Left ventricle myocardium inferior (tissue), 1 donor: ENCODE measurements around the gene SORCS2. TPM values are rescaled to one million over a fixed set of nuclear protein-coding genes. Genes with fewer than 3 reads are reported as not detected.

Experiments
- DNase-seq: peaks from one replicate; pipeline ENCODE4 v3.0.0-alpha.2; 2020
- H3K27ac ChIP-seq: fragments of 200-600 bp; replicated peaks from 2 replicates; pipeline ENCODE4 v1.8.0; 2021
- H3K27me3 ChIP-seq: fragments of 200-600 bp; 2 replicates; pipeline ENCODE4 v1.8.0; 2021; ENCODE audit warnings: low read depth
- H3K36me3 ChIP-seq: fragments of 200-600 bp; 2 replicates; pipeline ENCODE4 v1.8.0; 2021
- H3K4me1 ChIP-seq: fragments of 200-600 bp; 2 replicates; pipeline ENCODE4 v1.8.0; 2021
- H3K4me3 ChIP-seq: fragments of 200-600 bp; 2 replicates; pipeline ENCODE4 v1.8.0; 2021; ENCODE audit warnings: mild to moderate bottlenecking, moderate library complexity
- H3K9me3 ChIP-seq: fragments of 200-600 bp; replicated peaks from 2 replicates; pipeline ENCODE4 v1.8.0; 2021
- CTCF ChIP-seq: fragments of 200-600 bp; IDR thresholded peaks from 2 replicates; pipeline ENCODE4 v1.8.0; 2021; ENCODE audit warnings: antibody characterized with exemption, mild to moderate bottlenecking, borderline replicate concordance
- intact Hi-C: fragments of 100-400 bp; cut with micrococcal nuclease; formaldehyde crosslinking; loops from one replicate; pipeline ENCODE4 v1.11.0; 2022
- total RNA-seq: library from RNA; stranded (reverse); fragmentation: NEBNext Ultra II Directional; extraction: Animal tissue kit (Norgen Biotek cat#: 25700); gene quantifications from one replicate; pipeline ENCODE4 v1.2.1, GENCODE V29; 2021
- donor health status: DM: no; HTN: yes; CAD: no; lungs with severe emphysema.

Gene SORCS2
- total RNA-seq, 1 donor from 2014 or later = 1.2 TPM

- Histone ChIP-seq H3K27ac (no peak overlapping the region), H3K4me3 (no peak overlapping the region), H3K9me3 (no peaks in the 10 kb centered on the region), H3K27me3 (peaks cover 62% of the 10 kb centered on the region), H3K36me3 (no peaks in the 10 kb centered on the region), H3K4me1 (no peaks in the 10 kb centered on the region)
- no peak for TF ChIP-seq CTCF
- no peak for DNase-seq
- intact Hi-C loops = no loop called here
Measured at GRCh38 chr4:7621252-7622035, 429.1 kb downstream of the SORCS2 start.

DNA sequence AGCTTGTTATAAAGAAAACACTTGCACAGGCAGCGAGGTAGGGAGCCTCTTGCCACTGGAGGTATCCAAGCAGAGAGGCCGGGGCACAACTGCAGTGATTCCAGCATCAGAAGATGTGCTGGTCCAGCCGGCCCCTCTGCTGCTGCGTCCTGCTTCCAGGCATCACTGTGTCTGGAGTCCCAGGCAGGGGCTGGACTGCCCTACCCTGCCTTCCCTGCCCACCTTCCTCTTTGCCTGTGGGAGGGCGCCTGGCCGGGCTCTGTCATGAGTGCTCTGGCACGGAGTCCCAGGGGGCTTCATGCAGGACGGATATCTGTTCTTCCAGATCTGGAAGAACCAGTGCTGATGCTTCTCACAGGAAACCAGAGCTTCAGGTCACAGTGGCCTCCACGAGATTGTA lies 430.0 kb downstream of the SORCS2 start:
- TF ChIP-seq CTCF = no peak
- Histone ChIP-seq H3K4me1 (no peaks in the 10 kb centered on the region), H3K36me3 (no peaks in the 10 kb centered on the region), H3K9me3 (no peaks in the 10 kb centered on the region), H3K4me3 (no peak overlapping the region), H3K27ac (no peak overlapping the region), H3K27me3 (peaks cover 65% of the 10 kb centered on the region)
- intact Hi-C loops = no loop called here
- no peak for DNase-seq

DNA sequence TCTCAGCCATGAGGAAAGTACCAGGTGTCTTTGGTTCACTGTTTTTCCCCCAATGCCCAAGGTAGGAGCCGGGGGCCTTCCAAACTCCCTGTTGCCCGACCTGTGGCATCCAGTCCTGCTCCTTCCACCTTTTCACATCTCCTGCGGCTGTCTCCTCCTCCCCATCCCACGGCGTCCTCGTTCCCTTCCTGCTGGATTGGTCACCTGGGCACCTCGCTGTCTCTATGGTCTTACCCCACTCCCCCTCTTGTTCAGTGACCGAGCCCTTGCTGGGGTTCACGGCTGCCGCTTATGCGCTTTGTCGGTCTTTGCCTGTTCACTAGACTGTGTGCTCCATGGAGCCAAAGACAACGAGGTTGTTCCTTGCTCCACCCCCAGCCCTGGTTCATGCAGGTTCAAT lies 431.1 kb downstream of the SORCS2 start:
- TF ChIP-seq CTCF = no peak
- Histone ChIP-seq H3K27me3 (peaks cover 64% of the 10 kb centered on the region), H3K9me3 (no peaks in the 10 kb centered on the region), H3K36me3 (no peaks in the 10 kb centered on the region), H3K27ac (no peak overlapping the region), H3K4me3 (no peak overlapping the region), H3K4me1 (peaks cover 4% of the 10 kb centered on the region)
- DNase-seq = no peak
- intact Hi-C loops = no loop called here

- intact Hi-C loops = no loop called here
- Histone ChIP-seq H3K27ac (no peak overlapping the region), H3K27me3 (peaks cover 55% of the 10 kb centered on the region), H3K4me3 (no peak overlapping the region), H3K36me3 (no peaks in the 10 kb centered on the region), H3K9me3 (no peaks in the 10 kb centered on the region), H3K4me1 (peaks cover 5% of the 10 kb centered on the region)
- no peak for DNase-seq
- TF ChIP-seq CTCF = no peak
Measured at GRCh38 chr4:7624396-7624980, 432.1 kb downstream of the SORCS2 start.

- intact Hi-C loops = no loop called here
- H3K9me3 ChIP-seq = no peaks in the 10 kb centered on the region
- H3K36me3 ChIP-seq = no peaks in the 10 kb centered on the region
- TF ChIP-seq CTCF = no peak
- peaks cover 53% of the 10 kb centered on the region for H3K27me3 ChIP-seq
- H3K4me3 ChIP-seq = no peak overlapping the region
- DNase-seq = no peak
- H3K27ac ChIP-seq = no peak overlapping the region
- H3K4me1 ChIP-seq = peaks cover 7% of the 10 kb centered on the region
Measured at GRCh38 chr4:7625071-7625470, 432.7 kb downstream of the SORCS2 start.
